Kidney (tissue), 22 donors: ENCODE results near the gene CYLC2. TPM values are rescaled to one million over a fixed set of nuclear protein-coding genes. Genes with fewer than 3 reads are reported as not detected.

Source experiments
- DNase-seq, 5 donors: peaks; one replicate each; pipeline ENCODE4 v3.0.0-alpha.2; 2013 to 2020
- FAIRE-seq: peaks from 2 replicates; lab custom pipeline; 2012; peaks lifted over from hg19 to GRCh38; lab: Jason Lieb, UNC
- H3K27ac ChIP-seq, 2 donors: one replicate each; pipeline ENCODE4 v1.7.0; 2013; ENCODE audit warnings: low read depth in 2 of 2, low read length in 2 of 2, inconsistent platforms in 1 of 2
- H3K27me3 ChIP-seq: one replicate; pipeline ENCODE4 v1.7.1; 2013; ENCODE audit warnings: low read length, inconsistent platforms; ENCODE audit not compliant: control insufficient read depth, insufficient read depth
- H3K36me3 ChIP-seq, 3 donors: one replicate each; pipeline versions ENCODE4 v1.7.0 to v1.7.1; 2013; ENCODE audit warnings: low read length in 3 of 3, control low read depth in 1 of 3, inconsistent platforms in 1 of 3; ENCODE audit not compliant: insufficient read depth in 3 of 3, control insufficient read depth in 2 of 3
- H3K4me1 ChIP-seq, 3 donors: one replicate each; pipeline versions ENCODE4 v1.7.0 to v1.7.1; 2013; ENCODE audit warnings: low read length in 3 of 3, inconsistent platforms in 1 of 3, low read depth in 1 of 3; ENCODE audit not compliant: control insufficient read depth in 2 of 3, insufficient read depth in 2 of 3
- H3K4me3 ChIP-seq, 3 donors: one replicate each; pipeline versions ENCODE4 v1.7.0 to v1.8.1; 2013; ENCODE audit warnings: low read length in 3 of 3, control low read depth in 1 of 3, inconsistent platforms in 1 of 3
- H3K9ac ChIP-seq, 3 donors: one replicate each; pipeline versions ENCODE4 v1.7.0 to v1.7.1; 2013; ENCODE audit warnings: low read length in 3 of 3, control low read depth in 1 of 3, inconsistent platforms in 1 of 3
- H3K9me3 ChIP-seq, 3 donors: one replicate each; pipeline versions ENCODE4 v1.7.0 to v1.7.1; 2013; ENCODE audit warnings: low read length in 3 of 3, control low read depth in 1 of 3, inconsistent platforms in 1 of 3; ENCODE audit not compliant: control insufficient read depth in 2 of 3, insufficient read depth in 1 of 3
- CTCF ChIP-seq: IDR thresholded peaks from 3 replicates; pipeline ENCODE4 v1.5.1; 2012; ENCODE audit warnings: mild to moderate bottlenecking, moderate library complexity, borderline replicate concordance; ENCODE audit not compliant: insufficient read depth; ENCODE audit errors: extremely low read depth
- intact Hi-C: fragments of 100-400 bp; cut with DNase I; formaldehyde crosslinking; loops from one replicate; pipeline ENCODE4 v1.11.1; 2022
- long read RNA-seq, 10 donors: library from polyadenylated mRNA in 1 of 10; unstranded in 1 of 10; transcript quantifications; one replicate each; pipeline ENCODE4 v2.0.0 and lab custom pipeline, GENCODE V29; 2021 to 2026
- polyA plus RNA-seq: library from polyadenylated mRNA; stranded (reverse); fragments of 350-450 nt; fragmentation: Illumina TruSeq; extraction: RNeasy Lipid Tissue Mini Kit (QIAGEN cat#74804); gene quantifications from one replicate; pipeline ENCODE4 v1.2.3, GENCODE V29; 2014; ENCODE audit warnings: low read depth, low replicate concordance; ENCODE audit not compliant: insufficient read depth
- total RNA-seq: library from RNA; stranded (reverse); fragmentation: NEBNext Ultra II Directional; extraction: Animal tissue kit (Norgen Biotek cat#: 25700); gene quantifications from one replicate; pipeline ENCODE4 v1.2.1, GENCODE V29; 2021
- donor health status: control.
- donor health status: control.
- donor health status: control.
- donor health status: control.
- donor health status: control.
- donor health status: DM: yes; HTN: yes; CAD: no.
- donor health status: Normal renal cell carcinoma (clear cell type).

Gene CYLC2
- not detected for total RNA-seq
- not detected for polyA plus RNA-seq
- long read RNA-seq, donor 1, result 0 reads
- long read RNA-seq, donor 2, result 0 reads
- long read RNA-seq, donor 3, result 0 reads
- long read RNA-seq, donor 4, result 0 reads
- long read RNA-seq, donor 5, result 0 reads
- long read RNA-seq, donor 6, result 0 reads
- long read RNA-seq, donor 7, result 0 reads
- long read RNA-seq, donor 8, result 0 reads
- long read RNA-seq, donor 9, result 0 reads
- long read RNA-seq, donor 10, result 0 reads

GRCh38 chr9:102995033-102995432 lies at the start of gene CYLC2:
Gene CYLC2, plus strand, starts transcription at chr9:102995333. Its CDS starts 48 bp downstream, at chr9:102995381.
- no peak within 1 kb of the TSS for H3K4me3 ChIP-seq
- no peak within 1 kb of the TSS for H3K27ac ChIP-seq
- H3K27me3 ChIP-seq, result no peaks in the 10 kb centered on the region
- no peaks in the 10 kb centered on the region for H3K36me3 ChIP-seq
- no peaks in the 10 kb centered on the region for H3K9me3 ChIP-seq
- no peak for DNase-seq
- no peak within 1 kb of the TSS for H3K9ac ChIP-seq
- intact Hi-C loops, result no loop called here
- FAIRE-seq, result peak; percentile 78
- no peak for TF ChIP-seq CTCF
- no peaks in the 10 kb centered on the region for H3K4me1 ChIP-seq

- H3K4me1 ChIP-seq, result no peaks in the 10 kb centered on the region
- H3K9ac ChIP-seq, result no peak overlapping the region
- intact Hi-C loops, result no loop called here
- no peak overlapping the region for H3K27ac ChIP-seq
- FAIRE-seq (no peak), DNase-seq (no peak)
- no peak for TF ChIP-seq CTCF
- no peaks in the 10 kb centered on the region for H3K27me3 ChIP-seq
- H3K4me3 ChIP-seq, result no peak overlapping the region
- H3K9me3 ChIP-seq, result no peaks in the 10 kb centered on the region
- H3K36me3 ChIP-seq, result no peaks in the 10 kb centered on the region
These were observed 44.8 kb upstream of the CYLC2 start for GRCh38 chr9:102950346-102950745.

- Histone ChIP-seq H3K9me3 (peaks cover 0 to 17% (median 0%) of the 10 kb centered on the region in 3 donors), H3K9ac (no peak overlapping the region), H3K27ac (no peak overlapping the region), H3K4me1 (no peaks in the 10 kb centered on the region), H3K4me3 (no peak overlapping the region), H3K36me3 (no peaks in the 10 kb centered on the region), H3K27me3 (no peaks in the 10 kb centered on the region)
- no peak for TF ChIP-seq CTCF
- intact Hi-C loops, result no loop called here
- DNase-seq (peak in 1 of 5 donors; percentile 61), FAIRE-seq (no peak)
These were observed 28.1 kb upstream of the CYLC2 start for GRCh38 chr9:102966999-102967398.
